ENCODE results near the gene PLCB3.

Gene PLCB3

GRCh38 chr11:64210301-64211020 is 40.9 kb upstream of the PLCB3 start:
- H3K4me3 ChIP-seq (ENCODE audit: control insufficient read depth, low read depth, low read length): no peak overlapping the region
- no peak for TF ChIP-seq CTCF (IDR thresholded peaks at IDR 0.05; ENCODE audit: control insufficient read depth, insufficient read depth, low read depth, low read length, missing control alignments)
- no peak for DNase-seq (ENCODE audit: low read depth)

DNA sequence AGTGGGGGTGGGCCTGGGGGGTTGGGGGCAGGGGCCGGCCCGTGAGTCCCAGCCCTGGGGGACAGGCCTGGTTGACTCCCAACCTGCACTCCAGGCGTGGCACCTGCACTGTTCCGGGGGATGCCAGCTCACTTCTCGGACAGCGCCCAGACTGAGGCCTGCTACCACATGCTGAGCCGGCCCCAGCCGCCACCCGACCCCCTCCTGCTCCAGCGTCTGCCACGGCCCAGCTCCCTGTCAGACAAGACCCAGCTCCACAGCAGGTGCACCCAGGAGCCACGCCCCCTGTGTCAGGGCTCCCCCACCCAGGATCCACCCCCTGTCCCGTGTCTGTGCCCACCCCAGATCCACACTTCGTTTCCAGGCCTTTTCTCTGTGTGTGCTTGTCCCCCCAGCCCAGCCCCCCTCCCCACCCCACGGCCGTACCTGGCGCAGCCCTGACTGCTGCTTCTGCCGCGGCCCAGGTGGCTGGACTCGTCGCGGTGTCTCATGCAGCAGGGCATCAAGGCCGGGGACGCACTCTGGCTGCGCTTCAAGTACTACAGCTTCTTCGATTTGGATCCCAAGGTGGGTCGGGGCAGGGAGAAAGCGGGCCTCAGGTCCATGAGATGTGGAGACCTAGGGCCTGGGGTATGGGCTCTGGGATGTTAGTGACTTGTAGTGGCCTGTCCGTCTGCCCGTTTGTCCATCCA is 40.0 kb upstream of the PLCB3 start:
- no peak for DNase-seq (ENCODE audit: low read depth)
- H3K4me3 ChIP-seq (ENCODE audit: control insufficient read depth, low read depth, low read length): no peak overlapping the region
- no peak for TF ChIP-seq CTCF (IDR thresholded peaks at IDR 0.05; ENCODE audit: control insufficient read depth, insufficient read depth, low read depth, low read length, missing control alignments)

DNA sequence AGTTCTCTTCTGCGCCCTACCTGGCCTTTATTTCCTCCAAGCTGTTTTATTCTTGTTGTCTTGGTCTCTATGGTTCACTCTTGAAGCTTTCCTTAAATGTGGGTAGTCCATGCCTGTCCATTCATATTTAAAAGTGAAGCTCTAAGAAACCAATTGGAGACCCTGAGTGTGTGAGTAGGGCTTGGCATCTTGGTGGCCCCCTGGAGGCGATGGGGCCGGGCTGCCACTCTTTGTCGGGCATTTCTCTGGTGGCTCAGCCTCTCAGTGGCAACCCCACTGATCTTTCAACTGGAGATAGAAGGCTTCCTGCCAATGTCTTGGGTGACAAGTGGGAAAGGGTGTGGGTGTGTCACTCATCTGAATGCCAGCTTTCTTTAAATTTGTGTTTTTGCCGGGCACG is 34.5 kb upstream of the PLCB3 start:
- no peak for DNase-seq (ENCODE audit: low read depth)
- H3K4me3 ChIP-seq (ENCODE audit: control insufficient read depth, low read depth, low read length): no peak overlapping the region
- TF ChIP-seq CTCF (IDR thresholded peaks at IDR 0.05; ENCODE audit: control insufficient read depth, insufficient read depth, low read depth, low read length, missing control alignments): no peak

- TF ChIP-seq CTCF (IDR thresholded peaks at IDR 0.05; ENCODE audit: control insufficient read depth, insufficient read depth, low read depth, low read length, missing control alignments): no peak
- H3K4me3 ChIP-seq (ENCODE audit: control insufficient read depth, low read depth, low read length): no peak overlapping the region
- no peak for DNase-seq (ENCODE audit: low read depth)
Measured at GRCh38 chr11:64218628-64219353, 32.5 kb upstream of the PLCB3 start.

GRCh38 chr11:64219354-64219684 is 32.0 kb upstream of the PLCB3 start:
- TF ChIP-seq CTCF (IDR thresholded peaks at IDR 0.05; ENCODE audit: control insufficient read depth, insufficient read depth, low read depth, low read length, missing control alignments): no peak
- no peak for DNase-seq (ENCODE audit: low read depth)
- no peak overlapping the region for H3K4me3 ChIP-seq (ENCODE audit: control insufficient read depth, low read depth, low read length)

- no peak overlapping the region for H3K4me3 ChIP-seq (ENCODE audit: control insufficient read depth, low read depth, low read length)
- no peak for DNase-seq (ENCODE audit: low read depth)
- no peak for TF ChIP-seq CTCF (IDR thresholded peaks at IDR 0.05; ENCODE audit: control insufficient read depth, insufficient read depth, low read depth, low read length, missing control alignments)
Measured at GRCh38 chr11:64219755-64220154, 31.6 kb upstream of the PLCB3 start.
